ENCODE data around the gene TBC1D22A. TPM values are rescaled to one million over a fixed set of nuclear protein-coding genes. Genes with fewer than 3 reads are reported as not detected.

TBC1D22A gene
- total RNA-seq, 3 donors from 2014 or later = 19.0 to 23.6 (median 23.6) TPM

- Histone ChIP-seq H3K36me3 (no peaks in the 10 kb centered on the region), H3K9me3 (no peaks in the 10 kb centered on the region), H3K27me3 (no peaks in the 10 kb centered on the region), H3K4me3 (no peak overlapping the region), H3K4me1 (no peaks in the 10 kb centered on the region), H3K27ac (no peak overlapping the region)
- no peak for DNase-seq (ENCODE audit: low spot score in 2 of 2)
- intact Hi-C loops (cut with DNase I; ENCODE audit: low total_unique reads) = no loop called here
- TF ChIP-seq POLR2AphosphoS5 (IDR thresholded peaks at IDR 0.05) = no peak
- TF ChIP-seq CTCF (IDR thresholded peaks at IDR 0.05) = no peak
- no peak for TF ChIP-seq POLR2A (IDR thresholded peaks at IDR 0.05)
Observed at GRCh38 chr22:46806794-46807193, 44.3 kb downstream of the TBC1D22A start.

DNA sequence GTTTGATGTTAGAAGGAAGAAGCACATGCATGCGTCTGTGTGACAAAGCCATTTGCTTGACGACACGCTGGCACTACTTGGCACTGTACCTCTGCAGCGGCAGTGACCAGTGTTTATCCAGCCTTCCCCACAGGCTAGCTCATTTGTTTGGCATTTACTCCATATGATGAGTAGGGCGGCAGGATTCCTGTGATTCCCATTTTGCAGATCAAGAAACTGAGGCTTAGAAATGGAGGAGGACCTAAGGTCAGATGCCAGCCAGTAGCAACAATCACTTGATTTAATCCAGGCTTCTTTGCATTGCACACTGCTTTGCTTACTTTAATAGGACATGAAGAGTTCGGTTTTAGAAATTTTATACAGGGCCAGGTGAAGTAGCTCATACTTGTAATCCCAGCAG is 45.0 kb downstream of the TBC1D22A start:
- TF ChIP-seq POLR2A (IDR thresholded peaks at IDR 0.05) = no peak
- TF ChIP-seq CTCF (IDR thresholded peaks at IDR 0.05) = no peak
- no peak for TF ChIP-seq POLR2AphosphoS5 (IDR thresholded peaks at IDR 0.05)
- Histone ChIP-seq H3K27me3 (no peaks in the 10 kb centered on the region), H3K36me3 (no peaks in the 10 kb centered on the region), H3K4me1 (no peaks in the 10 kb centered on the region), H3K4me3 (no peak overlapping the region), H3K9me3 (no peaks in the 10 kb centered on the region), H3K27ac (no peak overlapping the region)
- intact Hi-C loops (cut with DNase I; ENCODE audit: low total_unique reads) = no loop called here
- no peak for DNase-seq (ENCODE audit: low spot score in 2 of 2)

- Histone ChIP-seq H3K27me3 (no peaks in the 10 kb centered on the region), H3K4me1 (no peaks in the 10 kb centered on the region), H3K36me3 (no peaks in the 10 kb centered on the region), H3K27ac (no peak overlapping the region), H3K9me3 (no peaks in the 10 kb centered on the region), H3K4me3 (no peak overlapping the region)
- TF ChIP-seq POLR2AphosphoS5 (IDR thresholded peaks at IDR 0.05) (no peak), POLR2A (IDR thresholded peaks at IDR 0.05) (no peak), CTCF (IDR thresholded peaks at IDR 0.05) (no peak)
- intact Hi-C loops (cut with DNase I; ENCODE audit: low total_unique reads) = no loop called here
- DNase-seq (ENCODE audit: low spot score in 2 of 2) = no peak
Observed at GRCh38 chr22:46809153-46809885, 46.9 kb downstream of the TBC1D22A start.

- no peaks in the 10 kb centered on the region for H3K27me3 ChIP-seq
- H3K9me3 ChIP-seq = no peaks in the 10 kb centered on the region
- no peak overlapping the region for H3K27ac ChIP-seq
- H3K4me3 ChIP-seq = no peak overlapping the region
- no peaks in the 10 kb centered on the region for H3K36me3 ChIP-seq
- DNase-seq (ENCODE audit: low spot score in 2 of 2) = no peak
- intact Hi-C loops (cut with DNase I; ENCODE audit: low total_unique reads) = no loop called here
- H3K4me1 ChIP-seq = no peaks in the 10 kb centered on the region
- TF ChIP-seq POLR2A (IDR thresholded peaks at IDR 0.05) (no peak), CTCF (IDR thresholded peaks at IDR 0.05) (no peak), POLR2AphosphoS5 (IDR thresholded peaks at IDR 0.05) (no peak)
Observed at GRCh38 chr22:46810856-46811786, 48.7 kb downstream of the TBC1D22A start.
